ENCODE data around the gene PTPRT.

Gene PTPRT

GRCh38 chr20:42093041-42093440 lies 1096.7 kb downstream of the PTPRT start:
- no peak for DNase-seq

- no peak for DNase-seq
Observed at GRCh38 chr20:42085366-42085765, 1104.3 kb downstream of the PTPRT start.

GRCh38 chr20:42083280-42083679 lies 1106.4 kb downstream of the PTPRT start:
- DNase-seq = no peak

- DNase-seq = no peak
Observed at GRCh38 chr20:42082611-42083010, 1107.1 kb downstream of the PTPRT start.

- no peak for DNase-seq
Observed at GRCh38 chr20:42080956-42081355, 1108.8 kb downstream of the PTPRT start.

- no peak for DNase-seq
Observed at GRCh38 chr20:42074944-42075343, 1114.8 kb downstream of the PTPRT start.

- DNase-seq = no peak
Observed at GRCh38 chr20:42067596-42067995, 1122.1 kb downstream of the PTPRT start.

- DNase-seq = no peak
Observed at GRCh38 chr20:42067174-42067573, 1122.5 kb downstream of the PTPRT start.

- no peak for DNase-seq
Observed at GRCh38 chr20:42063141-42063540, 1126.6 kb downstream of the PTPRT start.

- DNase-seq = no peak
Observed at GRCh38 chr20:42053350-42053749, 1136.4 kb downstream of the PTPRT start.

GRCh38 chr20:42051921-42052320 lies 1137.8 kb downstream of the PTPRT start:
- no peak for DNase-seq

- no peak for DNase-seq
Observed at GRCh38 chr20:42046371-42047085, 1143.2 kb downstream of the PTPRT start.

- DNase-seq = no peak
Observed at GRCh38 chr20:42043921-42044320, 1145.8 kb downstream of the PTPRT start.

GRCh38 chr20:42041000-42041565 lies 1148.6 kb downstream of the PTPRT start:
- DNase-seq = no peak

- no peak for DNase-seq
Observed at GRCh38 chr20:42027746-42028268, 1161.9 kb downstream of the PTPRT start.

- no peak for DNase-seq
Observed at GRCh38 chr20:42026599-42026998, 1163.1 kb downstream of the PTPRT start.

GRCh38 chr20:42024653-42025052 lies 1165.1 kb downstream of the PTPRT start:
- peak; percentile 3 for DNase-seq
